GM11168 (cell line): ENCODE measurements around the gene DTNBP1.

Source experiments
- in situ Hi-C: fragments of 300-500 bp; cut with MboI; formaldehyde crosslinking; loops from one replicate; pipeline ENCODE4 v1.12.0; 2022; ENCODE audit warnings: low sequenced_read_pairs; ENCODE audit not compliant: unreplicated experiment

Gene DTNBP1

GRCh38 chr6:15473174-15473573, 189.7 kb downstream of the DTNBP1 start:
- in situ Hi-C loops = no loop called here
